GM18502 (cell line): ENCODE results near the gene SLC39A2.
A peak's percentile ranks its signal among the peaks of the same experiment; 100 is the strongest.
"Not testable (repeated sequence)": the region's sequence is repeated elsewhere in the genome, so short reads cannot be mapped to it uniquely, and the experiment has no call there.

Experiments
- ATAC-seq: cut with Tn5 transposase; IDR thresholded peaks from one replicate; pipeline ENCODE4 v1.9.1; 2021; ENCODE audit warnings: mild to moderate bottlenecking; ENCODE audit not compliant: unreplicated experiment, poor library complexity

The SLC39A2 gene

GRCh38 chr14:20989787-20990600, 9.1 kb upstream of the SLC39A2 start, which contains the start of gene METTL17:
Gene METTL17, plus strand, starts transcription at chr14:20989980. Its CDS starts 23 bp downstream, at chr14:20990003.
- peak; percentile 96 for ATAC-seq

GRCh38 chr14:20996521-20996920, 2.6 kb upstream of the SLC39A2 start:
- ATAC-seq: no peak

- no peak for ATAC-seq
Observed at GRCh38 chr14:20997115-20997514, 2.0 kb upstream of the SLC39A2 start.

GRCh38 chr14:20997564-20997963, 1.5 kb upstream of the SLC39A2 start:
- no peak for ATAC-seq

GRCh38 chr14:20998139-20998538, 954 bp upstream of the SLC39A2 start:
- ATAC-seq: no peak

GRCh38 chr14:20999591-20999990, 498 bp downstream of the SLC39A2 start:
- no peak for ATAC-seq

GRCh38 chr14:21001218-21001617, 2.1 kb downstream of the SLC39A2 start:
- no peak for ATAC-seq

GRCh38 chr14:21003788-21004346, 4.8 kb downstream of the SLC39A2 start:
- ATAC-seq: no peak

GRCh38 chr14:21009721-21010120, 10.6 kb downstream of the SLC39A2 start:
- not testable (repeated sequence) for ATAC-seq

GRCh38 chr14:21011136-21011535, 12.0 kb downstream of the SLC39A2 start:
- ATAC-seq: no peak

- ATAC-seq: no peak
Observed at GRCh38 chr14:21014761-21015190, 15.7 kb downstream of the SLC39A2 start.

GRCh38 chr14:21015312-21015711, 16.2 kb downstream of the SLC39A2 start:
- ATAC-seq: no peak

GRCh38 chr14:21016413-21017190, 17.5 kb downstream of the SLC39A2 start:
- no peak for ATAC-seq

- ATAC-seq: no peak
Observed at GRCh38 chr14:21017528-21018245, 18.6 kb downstream of the SLC39A2 start.

GRCh38 chr14:21018286-21018685, 19.2 kb downstream of the SLC39A2 start:
- no peak for ATAC-seq

GRCh38 chr14:21018781-21019180, 19.7 kb downstream of the SLC39A2 start:
- no peak for ATAC-seq

GRCh38 chr14:21019366-21019765, 20.3 kb downstream of the SLC39A2 start:
- ATAC-seq: no peak

- ATAC-seq: no peak
Observed at GRCh38 chr14:21020977-21021545, 22.0 kb downstream of the SLC39A2 start.

GRCh38 chr14:21022686-21023085, 23.6 kb downstream of the SLC39A2 start:
- no peak for ATAC-seq

- ATAC-seq: no peak
Observed at GRCh38 chr14:21023174-21023573, 24.1 kb downstream of the SLC39A2 start.
